GM19397 (cell line): ENCODE measurements around the gene SLIT3.

Experiments
- ATAC-seq: cut with Tn5 transposase; IDR thresholded peaks from one replicate; pipeline ENCODE4 v1.9.1; 2021; ENCODE audit warnings: mild to moderate bottlenecking, moderate library complexity; ENCODE audit not compliant: unreplicated experiment

Gene SLIT3

GRCh38 chr5:168943091-168943884 lies 357.7 kb downstream of the SLIT3 start:
- ATAC-seq = no peak

DNA sequence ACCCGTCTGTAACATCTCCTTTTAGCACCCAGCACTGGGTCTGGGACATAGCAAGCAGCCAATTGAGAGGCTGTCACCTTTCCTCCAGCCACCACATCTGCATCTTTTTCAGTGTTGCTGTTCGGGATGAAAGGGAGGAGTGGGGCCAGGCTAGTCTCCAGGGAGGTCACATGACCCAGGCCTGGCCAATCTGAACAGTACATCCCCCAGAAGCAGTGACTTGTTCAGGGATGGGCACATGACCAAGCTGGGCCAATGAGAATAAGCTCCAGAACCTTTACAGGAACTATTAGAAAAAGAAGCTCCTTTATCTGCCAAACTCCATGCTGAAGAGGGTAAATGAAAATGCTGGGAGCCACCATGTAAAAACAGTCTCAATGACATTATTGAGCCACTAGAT lies 359.0 kb downstream of the SLIT3 start:
- no peak for ATAC-seq

DNA sequence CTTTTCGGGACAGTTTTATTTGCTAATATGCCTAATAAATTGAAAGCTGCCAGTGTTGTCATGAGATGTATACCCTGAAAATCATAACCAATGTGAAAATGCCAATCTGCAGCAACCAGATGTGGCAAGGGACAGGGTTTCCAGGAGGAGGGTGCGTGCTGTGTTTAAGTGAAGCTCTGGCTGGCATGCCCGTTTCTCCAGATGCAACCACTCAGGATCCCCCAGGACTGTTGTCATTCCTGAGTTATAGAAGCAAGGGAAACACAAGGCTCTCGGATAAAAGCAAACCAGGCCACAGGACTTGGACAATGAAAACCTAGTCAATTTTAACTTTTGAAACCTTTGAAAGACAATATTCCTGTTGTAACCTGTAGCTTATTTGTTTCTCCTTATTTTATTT lies 360.2 kb downstream of the SLIT3 start:
- no peak for ATAC-seq

- no peak for ATAC-seq
Observed at GRCh38 chr5:168939887-168940544, 360.9 kb downstream of the SLIT3 start.

DNA sequence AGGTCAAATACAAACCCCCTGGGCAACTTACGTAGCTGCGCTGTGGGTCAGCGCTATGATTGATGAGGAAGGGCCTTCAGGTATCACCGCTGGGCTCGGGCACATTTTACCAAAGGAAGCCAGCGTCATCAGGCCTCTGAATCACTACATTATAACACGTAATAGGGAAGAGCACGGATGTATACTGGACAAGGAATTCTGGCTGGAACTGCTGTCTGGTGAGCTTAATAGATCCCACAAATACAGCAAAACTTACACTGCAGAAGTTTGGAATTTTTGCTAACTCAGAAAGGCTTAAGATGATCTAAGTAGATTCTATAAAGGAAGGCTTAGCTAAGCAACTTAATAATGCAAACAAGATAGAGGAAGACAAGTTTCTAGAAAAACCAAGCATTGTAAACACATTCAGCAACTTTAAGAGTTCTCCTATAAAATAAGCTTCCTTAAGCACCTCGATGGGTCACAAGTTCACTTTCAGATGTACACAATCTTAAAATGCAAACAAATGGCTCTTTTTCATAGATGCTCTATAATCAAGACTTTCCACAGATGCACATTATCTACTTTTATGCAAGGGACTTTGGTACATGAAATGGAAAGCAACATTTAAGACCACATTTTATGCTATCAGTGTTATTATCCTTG lies 361.7 kb downstream of the SLIT3 start:
- no peak for ATAC-seq

- ATAC-seq = no peak
Observed at GRCh38 chr5:168936511-168936910, 364.4 kb downstream of the SLIT3 start.

GRCh38 chr5:168935183-168935582 lies 365.8 kb downstream of the SLIT3 start:
- no peak for ATAC-seq

- no peak for ATAC-seq
Observed at GRCh38 chr5:168934169-168934568, 366.8 kb downstream of the SLIT3 start.

DNA sequence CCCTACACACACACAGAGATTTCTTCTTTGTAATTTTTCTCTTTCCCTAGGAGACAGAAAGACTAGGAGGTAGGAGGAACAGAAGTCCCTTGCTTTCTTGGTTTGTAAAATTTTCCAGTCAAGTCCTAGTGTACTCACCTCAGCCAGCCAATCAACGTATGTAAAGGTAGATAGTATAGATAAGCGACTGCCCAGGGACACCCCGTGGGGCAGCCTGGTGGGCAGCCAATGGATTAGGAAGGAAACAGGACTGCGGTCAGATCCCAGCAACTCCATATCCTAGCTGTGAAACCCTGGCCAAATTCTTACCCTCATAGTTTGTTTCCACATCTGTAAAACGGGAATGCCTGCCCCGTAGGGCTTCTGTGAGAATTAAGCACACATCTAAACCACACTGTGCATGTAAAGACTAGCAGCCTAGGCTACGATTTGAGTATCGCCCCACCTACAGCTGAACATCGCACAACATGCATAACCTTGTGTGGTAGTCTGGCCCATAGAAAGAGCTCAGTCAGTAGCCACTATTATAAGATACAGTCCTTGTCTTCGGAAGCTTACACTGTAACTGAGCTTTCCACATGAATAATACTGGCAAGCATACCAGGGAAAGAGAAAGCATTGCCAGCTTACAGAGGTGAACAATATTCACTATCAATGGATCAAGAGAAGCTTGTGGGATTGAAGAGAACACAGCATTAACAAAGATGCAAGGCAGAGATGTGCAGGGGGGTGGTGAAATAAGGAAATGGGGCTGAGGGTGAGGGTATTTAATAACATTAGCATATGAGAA lies 368.3 kb downstream of the SLIT3 start:
- ATAC-seq = no peak

- ATAC-seq = no peak
Observed at GRCh38 chr5:168931638-168932345, 369.1 kb downstream of the SLIT3 start.

DNA sequence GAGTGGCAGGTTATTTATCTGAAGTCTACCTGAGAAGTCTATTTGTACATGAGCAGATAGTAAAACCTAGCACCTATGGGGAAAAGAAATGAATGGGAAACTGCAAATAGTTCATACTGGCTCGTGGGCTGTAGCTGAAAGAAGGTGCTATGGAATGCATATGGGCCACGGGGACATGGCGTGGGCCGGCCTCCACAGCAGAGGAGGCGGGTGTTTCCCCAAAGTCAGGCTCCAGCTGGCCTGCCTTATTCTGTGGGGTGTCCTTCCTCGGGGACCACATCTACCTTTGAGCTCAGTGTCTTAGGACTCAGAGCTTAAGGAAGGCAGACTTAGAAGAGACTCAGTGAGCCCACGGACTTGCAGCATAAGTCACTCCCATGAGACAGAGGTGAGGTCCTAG lies 371.3 kb downstream of the SLIT3 start:
- ATAC-seq = no peak

- no peak for ATAC-seq
Observed at GRCh38 chr5:168925160-168925559, 375.8 kb downstream of the SLIT3 start.

DNA sequence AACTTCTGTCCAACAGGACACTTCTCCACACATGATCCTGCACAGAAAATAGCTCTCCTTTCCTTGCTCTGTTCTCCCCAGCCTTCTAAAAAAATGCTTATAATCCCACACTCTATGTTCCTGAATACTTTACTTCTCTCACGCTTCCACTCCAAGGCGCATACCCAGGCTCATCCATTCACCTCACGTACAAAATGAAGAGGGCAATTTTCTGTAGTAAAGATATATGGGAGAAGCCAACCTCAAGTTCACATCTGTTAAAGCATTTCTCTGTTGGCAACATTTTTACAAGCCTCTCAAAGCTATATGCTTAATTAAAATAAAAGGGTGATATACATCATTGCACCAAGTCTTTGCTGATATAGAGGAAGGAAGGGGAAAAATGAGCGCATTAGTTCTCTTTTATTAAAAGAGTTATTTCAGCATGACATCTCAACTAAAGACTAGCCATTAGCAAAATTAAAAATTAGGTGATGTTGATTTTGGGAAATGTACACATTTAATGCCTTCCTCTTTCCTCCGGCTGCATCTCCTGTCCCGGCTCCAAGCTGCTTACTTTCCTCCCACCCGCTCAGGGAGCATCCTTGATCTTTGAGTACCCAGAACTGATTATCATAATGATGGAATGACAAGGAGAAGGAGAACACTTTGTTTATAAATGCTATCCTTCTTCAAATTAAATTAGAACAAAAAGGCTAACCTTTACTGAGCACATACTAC lies 379.6 kb downstream of the SLIT3 start:
- ATAC-seq = no peak

DNA sequence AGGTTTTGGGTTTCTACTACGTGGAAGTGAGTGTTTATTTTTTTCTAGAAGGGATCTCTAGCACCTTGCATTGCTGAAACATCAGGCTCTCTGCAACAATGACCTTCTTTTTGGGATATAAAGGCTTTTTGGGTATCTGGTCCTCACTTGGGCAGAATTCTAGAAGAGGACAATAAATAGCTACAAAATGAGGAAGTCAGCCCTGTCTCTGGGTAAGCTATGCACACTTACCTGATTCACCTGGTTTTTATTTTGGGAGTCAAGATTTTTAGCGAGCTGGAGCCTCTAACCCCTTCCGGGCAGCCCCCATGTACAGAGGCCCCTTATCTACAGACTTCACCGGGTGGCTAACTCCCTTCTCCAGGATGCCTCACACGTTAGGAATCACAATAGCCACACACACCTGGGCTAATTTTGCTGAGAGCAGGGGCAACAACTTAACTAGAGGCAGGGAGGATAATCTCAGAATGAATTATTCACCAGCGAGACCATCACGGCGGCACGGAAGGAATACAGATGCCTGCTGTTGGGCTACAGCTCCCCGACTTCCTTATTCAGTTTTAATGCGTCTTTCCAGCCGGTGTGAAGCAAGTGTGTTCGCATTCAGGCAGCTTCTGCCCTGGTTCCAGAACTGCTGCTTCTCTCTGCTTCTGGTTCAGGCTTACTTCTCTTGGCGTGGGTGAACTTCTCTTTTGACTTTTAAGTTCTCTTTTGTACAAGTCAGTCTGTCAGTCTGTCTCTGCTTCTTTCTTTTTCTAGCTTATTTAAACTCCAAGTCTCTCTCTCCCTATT lies 380.7 kb downstream of the SLIT3 start:
- no peak for ATAC-seq

GRCh38 chr5:168917947-168918600 lies 382.9 kb downstream of the SLIT3 start:
- ATAC-seq = no peak

DNA sequence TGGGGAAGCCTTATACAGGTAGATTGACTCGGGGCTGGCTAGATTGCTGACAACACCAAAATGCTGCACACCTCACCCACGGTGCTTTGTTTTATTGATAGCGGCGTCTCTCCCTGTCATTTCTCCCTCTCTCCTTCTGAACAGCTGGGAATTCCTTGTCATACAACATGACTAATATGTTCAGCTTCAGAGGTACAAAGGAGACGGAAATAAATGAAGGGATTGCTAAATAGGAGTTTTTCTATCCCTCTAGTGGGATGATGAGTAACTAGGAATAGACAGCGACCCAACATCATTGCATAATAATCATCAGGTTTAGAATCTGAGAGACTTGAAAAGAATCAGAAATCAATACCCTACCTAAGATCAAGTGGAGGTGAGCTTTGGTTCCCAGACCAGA lies 384.1 kb downstream of the SLIT3 start:
- no peak for ATAC-seq

- no peak for ATAC-seq
Observed at GRCh38 chr5:168916266-168916665, 384.7 kb downstream of the SLIT3 start.

- ATAC-seq = no peak
Observed at GRCh38 chr5:168914491-168914890, 386.4 kb downstream of the SLIT3 start.

- ATAC-seq = no peak
Observed at GRCh38 chr5:168910874-168911273, 390.1 kb downstream of the SLIT3 start.
